WI38 (cell line): Measurements from ENCODE around the gene HBEGF.

Experiments used
- H3K4me3 ChIP-seq: 2 replicates; pipeline ENCODE4 v1.5.1; 2011; ENCODE audit warnings: low read depth, mild to moderate bottlenecking, control low read depth, low read length
- CTCF ChIP-seq: IDR thresholded peaks from 2 replicates; pipeline ENCODE4 v1.5.1; 2012; ENCODE audit warnings: low read depth, mild to moderate bottlenecking, control low read depth, low read length

The HBEGF gene

GRCh38 chr5:140295414-140295813, 51.0 kb downstream of the HBEGF start:
- TF ChIP-seq CTCF, result no peak
- H3K4me3 ChIP-seq, result no peak overlapping the region

GRCh38 chr5:140294753-140295152, 51.6 kb downstream of the HBEGF start:
- TF ChIP-seq CTCF, result no peak
- H3K4me3 ChIP-seq, result no peak overlapping the region

DNA sequence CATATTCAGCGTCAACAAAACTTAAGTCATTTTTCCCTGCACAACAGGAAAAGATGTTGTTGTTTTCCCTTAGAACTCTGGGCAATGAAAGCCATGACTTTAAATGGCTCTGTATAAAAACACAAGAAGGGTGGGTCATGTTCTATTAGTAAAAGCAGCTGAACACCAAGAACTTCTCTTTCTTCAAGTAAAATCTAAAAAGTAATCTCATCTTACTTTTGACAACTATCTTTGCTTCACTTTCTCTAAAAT, 52.6 kb downstream of the HBEGF start:
- H3K4me3 ChIP-seq, result no peak overlapping the region
- TF ChIP-seq CTCF, result no peak

DNA sequence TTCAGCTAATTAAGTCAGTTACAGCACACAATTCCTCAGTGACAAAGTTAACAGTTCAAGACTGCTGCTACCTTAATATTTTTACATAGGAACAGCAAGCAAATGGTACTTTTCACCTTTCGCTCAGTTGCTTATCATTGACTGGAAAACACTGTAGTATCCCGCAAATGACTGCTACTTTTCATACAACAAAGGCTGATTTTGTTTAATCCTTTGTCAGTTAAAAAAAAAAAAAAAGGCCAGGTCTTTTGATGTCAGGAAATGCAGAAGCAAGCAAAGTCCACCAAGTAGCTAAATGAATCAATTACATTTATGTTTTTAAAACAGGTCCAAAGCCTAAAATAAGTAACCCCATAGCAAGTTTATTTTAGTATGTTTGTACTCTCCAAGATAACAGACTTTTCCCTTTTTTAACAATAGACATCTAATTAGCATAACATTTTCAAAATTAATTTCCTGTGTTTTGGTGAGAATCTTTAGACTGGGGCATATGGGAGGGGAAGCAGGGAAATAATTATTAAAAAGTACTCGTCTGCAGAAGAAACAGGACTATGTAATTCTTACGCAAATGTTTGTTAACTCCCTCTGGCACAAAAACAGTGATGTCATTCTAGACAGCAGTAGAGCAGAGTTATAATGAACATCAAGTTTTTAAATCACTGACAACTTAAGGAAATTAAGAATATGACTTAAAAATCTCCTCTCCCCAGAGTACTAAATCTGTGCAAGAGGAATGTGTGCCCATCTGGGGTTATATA, 53.1 kb downstream of the HBEGF start:
- H3K4me3 ChIP-seq, result no peak overlapping the region
- no peak for TF ChIP-seq CTCF

GRCh38 chr5:140292212-140293036, 54.0 kb downstream of the HBEGF start:
- no peak for TF ChIP-seq CTCF
- no peak overlapping the region for H3K4me3 ChIP-seq

GRCh38 chr5:140287801-140288521, 58.4 kb downstream of the HBEGF start:
- no peak for TF ChIP-seq CTCF
- H3K4me3 ChIP-seq, result no peak overlapping the region

GRCh38 chr5:140286424-140286823, 60.0 kb downstream of the HBEGF start:
- H3K4me3 ChIP-seq, result no peak overlapping the region
- TF ChIP-seq CTCF, result no peak
